GM12875 (cell line): Measurements from ENCODE around the gene RNF182.
"Not testable (repeated sequence)": the region's sequence is repeated elsewhere in the genome, so short reads cannot be mapped to it uniquely, and the experiment has no call there.

Source experiments
- H3K4me3 ChIP-seq: one replicate; pipeline ENCODE4 v1.5.1; 2011; ENCODE audit warnings: low read depth, low read length, control low read depth
- CTCF ChIP-seq: IDR thresholded peaks from 2 replicates; pipeline ENCODE4 v1.5.1; 2011; ENCODE audit warnings: low read depth, mild to moderate bottlenecking, control low read depth, inconsistent platforms, low read length, moderate library complexity, borderline replicate concordance; ENCODE audit not compliant: insufficient read depth

The RNF182 gene

GRCh38 chr6:13924949-13925881 is at the start of gene RNF182:
TSS of gene RNF182 (plus strand) at chr6:13924952. CDS start at chr6:13977120, 52,168 bp downstream.
- no peak within 1 kb of the TSS for H3K4me3 ChIP-seq
- TF ChIP-seq CTCF: no peak

GRCh38 chr6:13877051-13877450 is 47.7 kb upstream of the RNF182 start:
- TF ChIP-seq CTCF: no peak
- H3K4me3 ChIP-seq: no peak overlapping the region

GRCh38 chr6:13880061-13880663 is 44.6 kb upstream of the RNF182 start:
- H3K4me3 ChIP-seq: not testable (repeated sequence)

- no peak for TF ChIP-seq CTCF
- no peak overlapping the region for H3K4me3 ChIP-seq
Measured at GRCh38 chr6:13881621-13882165, 43.1 kb upstream of the RNF182 start.

GRCh38 chr6:13883966-13884365 is 40.8 kb upstream of the RNF182 start:
- H3K4me3 ChIP-seq: no peak overlapping the region
- no peak for TF ChIP-seq CTCF

- H3K4me3 ChIP-seq: no peak overlapping the region
- no peak for TF ChIP-seq CTCF
Measured at GRCh38 chr6:13884397-13884796, 40.4 kb upstream of the RNF182 start.

- no peak for TF ChIP-seq CTCF
- H3K4me3 ChIP-seq: no peak overlapping the region
Measured at GRCh38 chr6:13885601-13886000, 39.2 kb upstream of the RNF182 start.
